ENCODE measurements around the gene SLC25A53.
"Not testable (repeated sequence)": the region's sequence is repeated elsewhere in the genome, so short reads cannot be mapped to it uniquely, and the experiment has no call there.

The SLC25A53 gene

DNA sequence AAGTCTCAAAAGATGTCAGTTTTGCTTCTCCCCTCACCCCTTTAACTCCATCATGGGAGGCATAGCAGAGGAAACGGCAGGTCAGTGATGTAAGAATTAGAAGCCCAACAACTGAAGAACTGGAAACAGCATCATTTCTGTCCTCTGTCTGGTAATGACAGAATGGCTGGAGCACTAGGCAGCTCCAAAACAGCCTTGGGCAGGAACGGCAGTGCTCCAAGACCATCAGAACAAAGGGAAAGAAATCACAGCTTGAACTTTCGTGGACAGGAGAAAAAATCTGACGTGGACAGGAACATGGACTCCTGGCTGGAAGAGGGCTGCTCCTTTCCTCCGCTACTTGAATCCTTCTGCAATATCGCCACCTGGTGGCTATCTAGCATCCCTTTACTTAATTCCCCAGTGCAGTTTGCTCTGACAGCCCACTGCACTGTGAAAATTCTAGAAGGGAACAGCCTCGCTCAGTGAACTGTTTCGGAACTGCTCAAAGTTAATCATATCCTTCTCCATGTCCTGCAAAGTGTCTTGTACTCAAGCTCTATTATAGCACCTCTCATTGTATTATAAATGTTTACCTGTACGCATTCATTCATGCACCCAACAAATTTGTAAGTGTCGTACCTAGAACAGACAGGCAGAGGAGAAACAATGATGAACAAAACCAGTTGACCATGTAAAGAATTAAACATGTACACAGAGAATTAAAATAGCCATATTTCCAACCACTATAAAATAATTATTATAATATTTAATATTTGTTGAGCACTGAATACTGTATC lies 20.4 kb downstream of the SLC25A53 start:
- DNase-seq = peak; percentile 84
- in situ Hi-C loops (cut with MboI; ENCODE audit: low pct_unique_long_range_greater_than_20kb, low sequenced_read_pairs) = no loop called here

DNA sequence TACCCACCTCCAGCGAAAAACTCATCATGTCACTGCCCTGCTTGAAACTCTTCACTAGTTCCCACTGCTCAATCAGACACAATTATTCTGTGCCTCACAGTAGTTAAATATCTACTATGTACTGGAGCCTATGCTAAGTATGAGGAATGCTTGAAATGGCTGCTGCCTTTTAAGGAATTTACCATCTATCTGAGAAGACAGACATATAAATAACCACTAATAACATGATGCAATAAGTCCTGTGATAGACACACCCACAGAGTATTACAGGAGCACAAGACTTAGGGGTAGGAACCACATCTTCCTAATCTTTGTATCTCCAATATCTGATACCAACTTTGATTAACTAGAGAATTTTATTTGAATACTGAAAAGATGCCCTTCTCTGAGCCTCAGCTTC lies 21.1 kb downstream of the SLC25A53 start:
- in situ Hi-C loops (cut with MboI; ENCODE audit: low pct_unique_long_range_greater_than_20kb, low sequenced_read_pairs) = no loop called here
- no peak for DNase-seq

DNA sequence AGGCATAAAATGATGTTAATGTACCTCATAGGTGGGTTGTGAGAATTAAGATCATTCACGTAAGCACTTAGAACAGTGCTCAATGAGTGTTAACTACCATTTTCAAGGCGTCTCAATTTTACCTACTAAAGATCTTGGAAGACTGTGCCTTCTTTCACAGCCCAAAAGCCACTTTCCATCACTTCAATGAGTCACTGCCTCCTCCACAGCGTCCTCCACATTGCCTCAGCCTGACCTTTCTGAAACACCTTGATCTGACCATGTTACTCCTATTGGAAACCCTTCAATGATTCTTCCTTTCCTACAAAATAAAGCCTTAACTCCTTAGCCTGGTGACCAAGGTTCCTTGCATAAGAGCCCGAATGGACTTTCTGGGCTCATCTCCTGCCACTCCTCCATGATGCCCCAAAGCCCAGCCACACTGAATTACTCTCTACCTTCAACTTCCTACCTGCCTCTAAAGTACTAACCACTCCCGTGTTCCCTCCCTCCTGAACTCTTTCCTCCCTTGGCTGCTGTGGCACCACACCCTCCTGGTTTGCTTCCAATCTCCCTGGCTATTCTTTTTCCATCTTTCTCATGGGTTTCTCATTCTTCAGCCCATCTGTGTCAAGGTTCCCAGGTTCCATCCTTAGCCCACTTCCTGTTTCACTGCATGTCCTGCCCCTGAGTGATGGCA lies 22.1 kb downstream of the SLC25A53 start:
- in situ Hi-C loops (cut with MboI; ENCODE audit: low pct_unique_long_range_greater_than_20kb, low sequenced_read_pairs) = no loop called here
- no peak for DNase-seq

DNA sequence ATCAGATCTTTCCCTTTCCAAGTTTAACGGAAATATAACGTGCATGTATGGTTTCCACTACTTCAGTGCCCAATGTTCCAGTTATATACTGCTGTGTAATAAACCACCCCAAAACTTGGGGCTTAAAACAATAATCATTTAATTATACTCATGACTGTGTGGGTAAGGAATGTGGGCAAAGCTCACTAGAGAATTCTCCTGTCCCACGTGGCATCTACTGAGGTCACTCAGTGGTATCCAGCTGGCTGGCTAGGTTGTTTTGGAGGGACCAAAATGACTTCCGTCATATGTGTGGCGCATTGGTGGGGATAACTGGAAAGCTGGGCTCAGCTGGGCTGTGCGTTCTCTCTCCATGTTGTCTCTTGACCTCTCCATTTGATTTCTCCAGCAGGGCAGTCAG lies 26.0 kb downstream of the SLC25A53 start:
- no peak for DNase-seq
- in situ Hi-C loops (cut with MboI; ENCODE audit: low pct_unique_long_range_greater_than_20kb, low sequenced_read_pairs) = no loop called here

DNA sequence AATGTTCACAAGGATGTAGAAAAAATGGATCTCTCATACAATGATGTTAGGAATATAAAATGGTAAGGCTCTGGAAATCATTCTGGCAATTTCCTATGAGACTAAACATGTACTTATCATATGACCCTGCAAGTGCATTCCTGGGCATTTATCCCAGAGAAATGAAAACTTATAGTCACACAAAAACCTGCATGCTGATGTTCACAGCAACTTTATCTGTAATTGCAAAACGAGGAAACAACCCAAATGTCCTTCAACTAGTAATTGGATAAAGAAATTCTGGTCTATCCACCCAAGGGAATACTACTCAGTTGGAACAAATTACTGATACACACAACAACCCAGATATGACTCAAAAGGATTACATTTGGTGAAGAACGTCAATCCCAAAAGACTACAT lies 30.0 kb downstream of the SLC25A53 start:
- in situ Hi-C loops (cut with MboI; ENCODE audit: low pct_unique_long_range_greater_than_20kb, low sequenced_read_pairs) = no loop called here

DNA sequence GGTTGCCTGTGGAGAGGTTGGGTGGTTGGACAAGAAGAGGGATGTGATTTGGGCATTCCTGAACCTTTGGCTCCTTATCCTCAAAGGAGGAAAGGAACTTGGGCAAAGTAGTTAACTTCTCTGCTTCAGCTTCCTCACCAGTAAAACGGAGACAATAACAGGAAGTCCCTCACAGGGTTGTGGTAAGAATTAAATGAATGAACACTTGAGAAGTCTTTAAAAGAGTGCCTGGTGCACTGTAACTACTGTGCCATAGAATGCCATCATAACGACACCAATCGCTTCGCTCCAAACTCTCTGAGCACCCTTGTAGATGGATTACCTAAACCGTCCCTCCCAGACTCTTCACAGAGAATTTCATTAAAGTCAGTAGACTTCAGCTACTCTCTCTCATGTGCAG lies 34.0 kb downstream of the SLC25A53 start:
- in situ Hi-C loops (cut with MboI; ENCODE audit: low pct_unique_long_range_greater_than_20kb, low sequenced_read_pairs) = no loop called here
- peak; percentile 64 for DNase-seq

More for the DNA sequence above, 30.0 kb downstream of the SLC25A53 start:
- DNase-seq = no peak

DNA sequence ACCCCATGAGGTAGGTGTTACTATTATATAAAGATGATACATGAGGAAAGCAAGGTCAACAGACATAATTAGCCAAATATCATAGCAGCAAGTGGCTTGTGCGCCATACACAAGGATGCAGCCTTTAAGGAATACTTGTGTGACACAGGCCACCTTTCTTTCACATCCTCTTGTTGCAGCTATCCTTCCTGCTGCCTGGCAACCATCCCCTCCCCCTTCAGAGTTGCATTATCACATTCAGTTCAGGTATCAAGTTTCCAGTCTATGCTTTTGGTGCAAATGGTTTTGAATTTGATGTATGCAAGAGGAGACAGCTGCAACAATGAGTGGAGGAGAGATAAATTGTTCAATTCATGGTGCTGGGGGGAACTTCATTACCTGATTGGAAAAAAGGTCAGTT lies 38.0 kb downstream of the SLC25A53 start:
- in situ Hi-C loops (cut with MboI; ENCODE audit: low pct_unique_long_range_greater_than_20kb, low sequenced_read_pairs) = no loop called here
- DNase-seq = no peak

DNA sequence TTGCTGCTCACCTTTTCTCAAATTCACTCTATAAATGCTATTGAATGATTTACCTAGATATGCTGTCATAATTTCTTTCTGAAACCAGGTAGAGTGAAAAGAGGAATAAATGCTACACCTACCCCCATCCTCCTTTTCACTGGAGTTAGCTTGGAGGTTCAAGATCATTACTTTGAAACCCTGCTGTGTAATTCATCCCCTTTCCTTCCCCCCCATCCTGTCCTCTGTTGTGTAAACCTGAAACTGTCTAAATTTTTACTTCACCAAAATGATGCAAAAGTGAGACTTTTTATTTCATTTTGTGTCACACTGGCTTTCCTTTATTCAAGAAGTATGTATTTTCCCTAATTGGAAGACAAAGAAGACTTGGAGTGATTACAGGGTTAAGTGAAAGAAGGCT lies 39.0 kb downstream of the SLC25A53 start:
- in situ Hi-C loops (cut with MboI; ENCODE audit: low pct_unique_long_range_greater_than_20kb, low sequenced_read_pairs) = no loop called here
- DNase-seq = no peak

DNA sequence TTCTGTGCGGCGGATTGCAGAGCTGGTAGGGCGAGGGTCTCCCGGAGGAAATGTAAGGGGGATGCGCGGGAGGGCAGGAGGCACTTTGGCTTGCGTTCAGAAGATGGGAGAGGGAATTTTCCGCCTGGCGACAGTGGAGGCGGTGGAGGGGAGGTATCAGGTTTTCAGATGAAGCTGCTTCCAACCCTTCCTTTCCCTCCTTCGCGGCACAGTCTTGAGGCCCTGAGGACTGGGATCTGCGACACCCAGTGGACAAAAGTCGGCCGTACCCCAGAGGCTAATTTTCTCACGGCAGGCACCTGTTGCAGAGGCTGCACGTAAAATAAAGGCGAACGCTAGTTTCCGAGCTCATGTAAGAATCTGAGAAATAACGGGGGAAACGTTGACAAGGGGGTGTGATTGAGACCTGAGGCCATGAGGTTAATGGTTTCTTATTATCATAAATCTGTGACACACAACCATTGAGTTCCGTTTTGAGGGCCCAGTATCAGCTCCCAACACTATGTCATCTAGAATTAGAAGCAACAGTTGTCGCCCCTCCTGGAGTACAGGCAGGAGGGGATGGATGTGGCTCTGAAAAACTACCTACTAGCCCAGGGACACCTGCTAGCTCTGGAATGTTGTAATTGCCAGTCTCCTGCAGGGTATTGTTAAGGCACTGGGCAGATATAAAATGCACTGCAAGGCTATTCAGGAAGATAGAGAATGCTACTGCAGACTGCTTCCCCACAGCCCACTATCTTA lies 43.4 kb downstream of the SLC25A53 start:
- peak; percentile 78 for DNase-seq
- in situ Hi-C loops (cut with MboI; ENCODE audit: low pct_unique_long_range_greater_than_20kb, low sequenced_read_pairs) = no loop called here

DNA sequence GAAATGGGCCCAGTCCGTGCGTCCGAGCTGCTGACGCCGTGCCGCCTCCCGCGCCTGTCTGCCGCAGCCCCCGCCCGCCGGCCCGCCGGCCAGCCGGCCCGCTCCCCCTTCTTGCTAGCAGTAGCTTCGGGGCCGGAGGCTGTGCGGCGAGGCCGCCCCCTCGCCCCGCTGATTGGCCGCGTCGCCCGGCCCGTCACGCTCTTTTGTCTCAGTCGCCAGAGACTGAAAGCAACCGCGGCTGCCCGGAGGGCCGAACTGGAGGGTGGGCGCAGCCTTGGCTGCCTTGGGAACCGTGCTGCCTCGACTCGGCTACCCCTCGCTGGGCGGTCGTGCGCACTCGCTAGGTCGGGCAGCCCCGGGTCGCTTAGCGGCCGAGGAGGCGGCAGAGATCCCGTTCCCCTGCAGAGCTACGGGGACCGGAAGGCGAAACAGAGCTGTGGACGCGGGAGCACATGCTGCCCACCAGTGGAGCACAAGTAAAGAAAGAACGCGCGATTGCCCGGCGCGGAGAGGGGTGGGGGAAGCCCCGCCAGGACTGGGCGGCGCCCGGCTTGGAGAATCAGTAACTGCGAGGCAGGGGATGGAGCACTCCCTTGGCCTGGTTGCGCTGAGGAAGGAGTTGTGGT lies 44.4 kb downstream of the SLC25A53 start, which contains the start of gene ZCCHC18:
ZCCHC18 (plus strand) TSS at position 198 of the 626 bp plus-strand sequence. CDS start 1,589 bp downstream, outside the sequence.
- in situ Hi-C loops (cut with MboI; ENCODE audit: low pct_unique_long_range_greater_than_20kb, low sequenced_read_pairs) = no loop called here
- DNase-seq = peak; percentile 71

DNA sequence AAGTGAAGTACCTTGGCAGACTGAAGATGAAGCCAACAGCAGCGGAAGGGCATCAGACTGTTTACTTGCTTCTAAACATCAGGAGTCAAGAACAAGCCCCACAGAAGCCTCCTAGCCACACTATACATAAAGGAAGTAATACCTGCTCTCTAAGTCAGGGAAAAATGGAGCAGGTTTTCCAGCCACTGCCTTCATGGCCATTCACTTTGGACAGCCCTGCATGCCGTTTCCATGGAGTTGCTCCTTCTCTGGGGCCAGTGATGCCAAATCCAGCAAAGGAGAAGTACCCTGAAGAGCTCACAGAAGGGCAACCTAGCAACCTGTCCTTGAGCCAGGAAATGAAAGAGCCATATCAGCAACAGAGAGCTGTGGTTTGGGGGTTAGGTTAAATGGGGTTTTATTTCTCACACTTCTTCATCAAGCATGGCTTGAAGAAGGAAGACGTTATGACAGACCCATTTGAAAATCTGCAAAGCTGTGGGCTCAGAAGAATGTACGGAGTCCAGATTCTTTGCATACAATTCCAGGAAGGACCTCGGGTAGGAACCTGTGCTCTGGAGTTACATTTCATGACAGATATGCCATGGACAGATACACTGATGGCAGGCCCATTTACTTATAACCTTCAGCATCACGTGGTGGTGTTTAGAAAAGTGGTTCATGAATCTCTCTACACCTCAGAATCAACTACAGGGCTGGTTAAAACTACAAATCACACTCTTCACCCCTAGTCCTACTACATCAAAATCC lies 46.1 kb downstream of the SLC25A53 start:
- DNase-seq = peak; percentile 30
- in situ Hi-C loops (cut with MboI; ENCODE audit: low pct_unique_long_range_greater_than_20kb, low sequenced_read_pairs) = not testable (repeated sequence)

DNA sequence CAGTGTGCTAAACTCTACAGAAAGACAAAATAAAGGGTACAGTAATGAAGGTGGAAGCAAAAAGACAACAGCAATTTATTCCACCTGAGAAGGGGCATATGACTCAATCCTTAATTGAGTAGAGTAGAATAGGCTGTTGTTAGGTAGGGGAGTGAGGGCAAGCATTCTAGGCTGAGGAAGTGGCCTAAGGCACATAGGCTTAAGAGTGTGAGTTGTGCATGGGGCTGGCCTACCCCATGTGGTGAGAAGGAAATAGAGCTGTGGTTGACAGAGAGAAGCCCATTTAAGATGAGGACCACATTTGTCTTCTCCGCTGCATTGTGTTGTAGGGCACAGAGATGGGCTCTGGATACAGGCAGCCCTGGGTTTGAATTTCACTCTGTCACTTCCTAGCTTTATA lies 47.9 kb downstream of the SLC25A53 start:
- in situ Hi-C loops (cut with MboI; ENCODE audit: low pct_unique_long_range_greater_than_20kb, low sequenced_read_pairs) = no loop called here
- no peak for DNase-seq

DNA sequence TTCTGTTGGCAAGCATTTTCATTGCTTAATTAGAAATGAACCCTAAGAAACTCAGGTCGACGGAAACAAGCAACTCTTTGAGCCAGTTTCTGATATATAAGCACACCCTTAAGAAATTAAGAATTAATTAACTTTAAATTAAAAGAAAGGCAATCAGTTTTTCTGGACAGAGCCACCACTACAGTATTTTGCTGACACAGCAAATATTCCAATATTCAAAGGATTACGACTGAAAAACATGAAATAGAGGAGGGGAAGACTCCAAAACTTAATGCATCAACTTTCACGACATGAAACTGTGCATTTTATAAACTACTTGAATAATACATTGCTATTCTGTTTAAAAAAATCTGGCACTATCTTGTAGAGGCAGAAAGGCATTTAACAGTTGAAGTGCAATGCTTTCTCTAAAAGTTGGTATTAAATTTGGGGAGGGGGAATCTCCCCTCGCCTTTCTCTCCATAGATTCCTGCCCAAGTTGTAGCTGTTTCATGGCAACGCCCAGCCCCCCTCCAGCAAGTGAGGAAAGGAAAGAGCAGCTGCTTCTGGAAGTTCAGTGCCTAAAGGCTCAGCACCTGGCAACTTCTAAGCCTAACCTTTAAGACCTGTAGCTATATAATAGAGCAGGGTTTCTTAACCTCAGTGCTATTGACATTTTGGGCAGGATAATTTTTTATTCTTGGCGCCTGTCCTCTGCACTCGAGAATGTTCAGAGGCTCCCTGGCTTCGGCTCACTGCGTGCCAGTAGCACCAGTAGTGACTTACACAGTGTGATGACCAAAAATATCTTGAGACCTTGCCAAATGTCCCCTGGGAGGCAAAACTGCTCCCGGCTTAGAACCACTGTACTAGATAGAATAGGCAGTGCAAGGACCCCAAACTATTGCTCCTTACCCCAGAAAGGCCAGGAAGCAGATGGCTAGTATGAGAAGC lies 51.2 kb downstream of the SLC25A53 start:
- DNase-seq = no peak
- in situ Hi-C loops (cut with MboI; ENCODE audit: low pct_unique_long_range_greater_than_20kb, low sequenced_read_pairs) = no loop called here

DNA sequence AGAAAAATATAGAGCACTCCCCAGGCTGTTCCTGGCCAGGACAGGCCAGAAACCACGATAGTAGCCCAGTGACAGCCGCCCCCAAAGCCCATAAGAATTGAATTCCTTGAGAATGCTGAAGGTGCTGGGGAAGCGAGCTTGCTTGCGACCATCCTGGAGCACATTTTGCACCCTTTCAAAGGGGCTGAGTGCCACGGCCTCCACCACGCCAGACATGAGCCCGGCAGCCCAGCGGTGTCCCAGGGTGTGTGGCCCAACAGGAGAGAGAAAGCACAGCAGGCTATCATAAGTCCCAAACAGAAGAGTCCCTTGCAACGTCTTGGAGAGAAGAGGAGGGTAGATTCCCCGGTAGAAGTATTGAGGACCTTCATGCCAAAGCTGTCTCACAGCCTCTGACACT lies 52.1 kb downstream of the SLC25A53 start:
- no peak for DNase-seq
- in situ Hi-C loops (cut with MboI; ENCODE audit: low pct_unique_long_range_greater_than_20kb, low sequenced_read_pairs) = no loop called here

DNA sequence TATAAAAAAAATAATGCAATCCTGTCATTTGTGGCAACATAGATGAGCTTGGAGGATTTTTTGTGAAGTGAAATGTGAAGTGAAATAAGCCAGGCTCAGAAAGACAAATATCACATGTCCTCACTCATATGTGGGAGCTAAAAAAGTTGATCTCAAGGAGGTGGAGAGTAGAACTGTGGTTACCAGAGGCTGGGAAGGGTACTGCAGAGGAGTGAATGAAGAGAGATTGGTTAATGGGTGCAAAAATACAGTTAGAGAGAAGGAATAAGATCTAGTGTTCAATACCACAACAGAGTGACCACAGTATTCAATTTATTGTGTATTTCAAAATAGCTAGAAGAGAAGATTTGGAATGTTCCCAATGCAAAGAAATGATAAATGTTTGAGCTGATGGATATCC lies 57.9 kb downstream of the SLC25A53 start:
- in situ Hi-C loops (cut with MboI; ENCODE audit: low pct_unique_long_range_greater_than_20kb, low sequenced_read_pairs) = no loop called here
- DNase-seq = no peak

DNA sequence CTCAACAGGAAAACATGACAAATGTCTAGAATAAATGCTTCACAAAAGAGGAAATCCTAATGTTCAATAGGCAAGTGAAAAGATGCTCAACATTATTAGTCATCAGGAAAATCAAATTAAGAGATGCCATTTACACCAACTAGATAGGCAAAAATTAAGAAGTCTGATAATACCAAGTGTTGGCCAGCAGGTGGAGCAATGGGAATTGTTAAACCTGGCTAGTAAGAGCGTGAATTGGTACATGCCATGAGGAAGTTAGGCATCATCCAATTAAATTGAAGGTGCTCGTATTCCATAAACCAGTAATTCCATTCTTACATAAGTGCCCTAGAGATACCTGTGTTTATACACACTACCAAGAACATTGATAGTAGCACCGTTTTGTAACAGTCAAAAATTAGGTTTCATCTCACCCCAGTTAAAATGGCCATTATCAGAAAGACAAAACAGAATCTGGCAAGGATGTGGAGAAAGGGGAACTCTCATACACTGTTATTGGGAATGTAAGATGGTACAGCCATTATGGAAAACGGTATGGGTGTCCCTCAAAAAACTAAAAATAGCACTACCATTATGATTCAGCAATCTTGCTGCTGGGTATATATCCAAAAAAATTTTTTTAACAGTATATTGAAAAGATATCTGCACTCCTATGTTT lies 58.5 kb downstream of the SLC25A53 start:
- in situ Hi-C loops (cut with MboI; ENCODE audit: low pct_unique_long_range_greater_than_20kb, low sequenced_read_pairs) = no loop called here
- DNase-seq = peak; percentile 78

DNA sequence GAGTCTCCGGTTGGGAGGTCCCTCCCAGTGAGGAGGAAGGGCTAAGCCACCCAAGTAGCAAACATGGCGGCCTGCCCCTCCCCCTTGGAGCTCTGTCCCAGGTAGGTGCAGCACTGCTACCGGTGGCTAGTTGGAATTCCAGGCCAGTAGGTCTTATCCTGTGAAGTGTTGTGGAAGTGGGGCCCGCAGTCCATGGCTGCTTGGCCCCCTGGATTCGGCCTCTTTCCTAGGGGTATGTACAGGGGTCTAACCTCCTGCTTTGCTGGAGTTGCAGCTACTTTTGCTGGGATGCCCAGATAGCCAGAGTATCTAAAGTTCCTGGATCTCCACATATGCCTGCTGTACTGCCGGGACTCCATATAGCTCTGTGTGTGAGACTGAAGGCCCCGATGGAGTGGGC lies 70.9 kb downstream of the SLC25A53 start:
- no peak for DNase-seq
- in situ Hi-C loops (cut with MboI; ENCODE audit: low pct_unique_long_range_greater_than_20kb, low sequenced_read_pairs) = no loop called here
